ENCODE measurements around the gene ANP32A.
A peak's percentile ranks its signal among the peaks of the same experiment; 100 is the strongest.

Gene ANP32A

DNA sequence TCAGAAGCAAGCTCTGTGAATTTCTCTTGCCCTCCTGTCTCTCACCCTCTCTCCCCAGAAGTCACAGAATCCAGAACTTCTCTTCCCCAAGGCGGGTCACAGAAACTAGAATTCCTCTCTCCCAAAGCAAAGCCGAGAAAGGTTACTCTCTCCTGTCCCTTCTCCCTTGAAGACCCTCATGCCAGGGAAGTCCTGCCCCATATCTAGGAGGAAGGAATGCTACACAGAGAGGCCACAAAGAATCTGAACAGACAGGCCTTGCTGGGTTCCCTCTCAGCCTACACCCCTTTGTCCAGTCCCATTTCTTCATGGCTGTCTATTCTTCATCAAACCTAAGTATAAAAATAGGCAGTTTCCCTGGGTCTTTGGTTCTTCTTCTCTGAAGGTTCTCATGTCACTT is 29.8 kb downstream of the ANP32A start:
- POLR2A ChIA-PET = interaction anchor here (2.3 kb wide), 1 partner anchor 27 kb away, joined by 18 read pairs; no protein-coding TSS in a partner anchor

DNA sequence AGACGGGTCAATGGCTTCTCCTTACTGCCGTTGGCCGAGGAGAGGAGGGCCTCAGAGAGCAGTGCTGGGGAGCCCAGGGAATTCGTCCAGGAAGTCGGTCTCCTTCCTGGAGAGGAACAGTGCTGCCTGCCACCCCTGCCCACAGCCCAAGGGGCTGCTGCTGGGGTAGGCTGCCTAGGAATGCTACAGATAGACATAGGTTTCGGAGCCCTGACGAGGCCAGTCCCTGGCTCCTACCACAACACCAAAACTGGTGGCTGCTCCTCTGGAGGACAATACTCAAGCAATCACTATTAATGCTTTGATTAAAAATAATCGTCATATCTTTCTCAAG is 30.5 kb downstream of the ANP32A start:
- no peaks in the 10 kb centered on the region for H3K9me3 ChIP-seq (ENCODE audit: control extremely low read depth in 1 of 5, control insufficient read depth in 4 of 5, insufficient read depth in 2 of 5, low read depth in 1 of 5, low read length in 4 of 5)
- peaks cover 2 to 48% (median 8%) of the 10 kb centered on the region in 4 experiments for H3K36me3 ChIP-seq (ENCODE audit: control insufficient read depth in 4 of 4, insufficient read depth in 4 of 4, low read length in 3 of 4)
- no peaks in the 10 kb centered on the region for H3K27me3 ChIP-seq (replicated peaks in 2 of 5; ENCODE audit: control insufficient read depth in 4 of 5, insufficient read depth in 5 of 5, low read length in 4 of 5)
- DNase-seq = no peak
- 42% methylated on average over 8 of the region's 8 CpGs for WGBS (ENCODE audit: insufficient coverage)
- H3K27ac ChIP-seq (ENCODE audit: insufficient read depth in 1 of 2, low read depth in 1 of 2, low read length in 2 of 2, poor library complexity in 1 of 2, severe bottlenecking in 2 of 2) = peak overlapping the region; percentile 69 to 78
- H3K4me1 ChIP-seq (ENCODE audit: control extremely low read depth in 1 of 4, control insufficient read depth in 4 of 4, insufficient read depth in 4 of 4, low read length in 3 of 4) = peaks cover 44 to 95% (median 91%) of the 10 kb centered on the region in 4 experiments
- ChIA-PET CTCF (interaction anchor here (0.9 kb wide), 1 partner anchor 17 kb away, joined by 3 read pairs; no protein-coding TSS in a partner anchor), POLR2A (interaction anchor here (1.3 to 3.6 kb wide), 2 partner anchors 27 to 29 kb away, joined by 4 to 31 read pairs; no protein-coding TSS in a partner anchor)
- peak overlapping the region in 1 of 7 experiments; percentile 29 for H3K4me3 ChIP-seq (ENCODE audit: control insufficient read depth in 1 of 7, extremely low read depth in 1 of 7, insufficient read depth in 4 of 7, low read depth in 2 of 7, low read length in 6 of 7)

More for the DNA sequence above, 29.8 kb downstream of the ANP32A start:
- Histone ChIP-seq H3K9me3 (ENCODE audit: control extremely low read depth in 1 of 5, control insufficient read depth in 4 of 5, insufficient read depth in 2 of 5, low read depth in 1 of 5, low read length in 4 of 5) (no peaks in the 10 kb centered on the region), H3K27ac (ENCODE audit: insufficient read depth in 1 of 2, low read depth in 1 of 2, low read length in 2 of 2, poor library complexity in 1 of 2, severe bottlenecking in 2 of 2) (peak overlapping the region; percentile 69 to 78), H3K36me3 (ENCODE audit: control insufficient read depth in 4 of 4, insufficient read depth in 4 of 4, low read length in 3 of 4) (peaks cover 0 to 41% (median 5%) of the 10 kb centered on the region in 4 experiments), H3K4me1 (ENCODE audit: control extremely low read depth in 1 of 4, control insufficient read depth in 4 of 4, insufficient read depth in 4 of 4, low read length in 3 of 4) (peaks cover 43 to 95% (median 91%) of the 10 kb centered on the region in 4 experiments), H3K27me3 (replicated peaks in 2 of 5; ENCODE audit: control insufficient read depth in 4 of 5, insufficient read depth in 5 of 5, low read length in 4 of 5) (no peaks in the 10 kb centered on the region), H3K4me3 (ENCODE audit: control insufficient read depth in 1 of 7, extremely low read depth in 1 of 7, insufficient read depth in 4 of 7, low read depth in 2 of 7, low read length in 6 of 7) (peak overlapping the region in 1 of 7 experiments; percentile 19)
- CTCF ChIA-PET = interaction anchor here (1.0 kb wide), 1 partner anchor 10 kb away, joined by 3 read pairs; no protein-coding TSS in a partner anchor
- no peak for DNase-seq
- WGBS (ENCODE audit: insufficient coverage) = 100% methylated on average over 1 of the region's 2 CpGs

DNA sequence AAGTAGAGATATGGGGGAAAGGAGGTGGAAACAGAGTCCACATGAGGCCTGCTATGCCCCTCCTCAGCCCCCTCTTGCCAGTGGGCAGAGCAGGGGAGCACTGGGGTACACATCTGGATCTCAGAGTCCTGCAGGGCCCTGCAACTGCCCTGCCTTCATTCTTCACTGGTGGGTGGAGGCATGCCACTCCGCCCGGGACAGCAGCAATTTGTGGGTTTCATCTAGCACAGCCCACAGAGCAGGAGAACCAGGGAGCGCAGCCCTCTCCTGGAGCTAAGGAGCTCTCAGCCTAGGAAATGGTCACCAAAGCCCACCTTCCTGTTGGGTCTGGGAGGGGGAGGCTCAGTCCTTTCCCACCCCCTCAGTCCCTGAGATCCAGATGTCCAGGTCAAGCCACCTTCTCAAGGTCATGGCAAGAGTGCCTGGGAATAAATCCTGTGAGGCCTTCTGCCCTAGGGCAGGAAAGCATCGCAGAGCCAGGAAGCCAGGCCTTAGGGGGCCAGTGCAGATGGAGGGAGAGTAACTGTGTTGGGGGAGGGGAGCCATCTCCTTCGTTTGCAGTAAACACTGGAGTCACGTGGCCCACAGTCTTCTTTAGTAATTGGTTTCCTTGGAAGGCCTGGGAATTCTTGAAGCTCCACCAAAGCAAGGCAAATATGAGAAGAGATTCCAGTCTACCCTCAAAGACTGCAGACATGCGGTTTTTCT is 31.0 kb downstream of the ANP32A start:
- H3K9me3 ChIP-seq (ENCODE audit: control extremely low read depth in 1 of 5, control insufficient read depth in 4 of 5, insufficient read depth in 2 of 5, low read depth in 1 of 5, low read length in 4 of 5) = no peaks in the 10 kb centered on the region
- 72% methylated on average over 5 of the region's 7 CpGs for WGBS (ENCODE audit: insufficient coverage)
- H3K4me3 ChIP-seq (ENCODE audit: control insufficient read depth in 1 of 7, extremely low read depth in 1 of 7, insufficient read depth in 4 of 7, low read depth in 2 of 7, low read length in 6 of 7) = peak overlapping the region in 2 of 7 experiments; percentile 7 to 29
- H3K27me3 ChIP-seq (replicated peaks in 2 of 5; ENCODE audit: control insufficient read depth in 4 of 5, insufficient read depth in 5 of 5, low read length in 4 of 5) = no peaks in the 10 kb centered on the region
- H3K27ac ChIP-seq (ENCODE audit: insufficient read depth in 1 of 2, low read depth in 1 of 2, low read length in 2 of 2, poor library complexity in 1 of 2, severe bottlenecking in 2 of 2) = peak overlapping the region; percentile 69 to 78
- POLR2A ChIA-PET = interaction anchor here (1.3 to 3.6 kb wide), 3 partner anchors 19 to 29 kb away, joined by 4 to 31 read pairs (median 5); no protein-coding TSS in a partner anchor
- peak in 1 of 3 donors; percentile 25 for DNase-seq
- CTCF ChIA-PET = interaction anchor here (0.9 to 7.3 kb wide), 3 partner anchors 18 to 27 kb away, joined by 3 to 63 read pairs (median 6); no protein-coding TSS in a partner anchor
- peaks cover 2 to 54% (median 13%) of the 10 kb centered on the region in 4 experiments for H3K36me3 ChIP-seq (ENCODE audit: control insufficient read depth in 4 of 4, insufficient read depth in 4 of 4, low read length in 3 of 4)
- H3K4me1 ChIP-seq (ENCODE audit: control extremely low read depth in 1 of 4, control insufficient read depth in 4 of 4, insufficient read depth in 4 of 4, low read length in 3 of 4) = peaks cover 43 to 95% (median 89%) of the 10 kb centered on the region in 4 experiments

DNA sequence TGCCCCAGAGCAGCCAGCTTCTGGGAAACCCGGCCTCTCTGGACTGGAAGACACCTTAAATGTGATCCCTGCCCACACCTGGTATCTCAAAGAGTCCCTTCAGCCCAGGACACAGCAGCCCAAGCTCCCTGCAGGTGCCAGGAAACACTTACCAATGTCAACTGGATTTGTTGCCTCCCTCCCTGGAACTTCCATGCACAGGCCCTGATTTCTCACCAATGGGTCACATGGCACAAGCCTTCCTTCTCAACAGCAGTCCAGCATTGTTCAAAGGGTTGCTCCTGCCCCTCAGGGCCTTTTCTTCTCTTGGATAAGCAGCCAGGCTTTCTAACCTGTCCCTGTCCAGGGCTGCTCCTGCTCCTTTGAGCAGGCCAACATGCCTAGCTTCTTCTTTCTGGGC is 31.6 kb downstream of the ANP32A start:
- WGBS (ENCODE audit: insufficient coverage) = 100% methylated on average over 1 of the region's 1 CpG
- Histone ChIP-seq H3K27me3 (replicated peaks in 2 of 5; ENCODE audit: control insufficient read depth in 4 of 5, insufficient read depth in 5 of 5, low read length in 4 of 5) (no peaks in the 10 kb centered on the region), H3K36me3 (ENCODE audit: control insufficient read depth in 4 of 4, insufficient read depth in 4 of 4, low read length in 3 of 4) (peaks cover 2 to 59% (median 16%) of the 10 kb centered on the region in 4 experiments), H3K4me3 (ENCODE audit: control insufficient read depth in 1 of 7, extremely low read depth in 1 of 7, insufficient read depth in 4 of 7, low read depth in 2 of 7, low read length in 6 of 7) (no peak overlapping the region), H3K4me1 (ENCODE audit: control extremely low read depth in 1 of 4, control insufficient read depth in 4 of 4, insufficient read depth in 4 of 4, low read length in 3 of 4) (peaks cover 40 to 95% (median 90%) of the 10 kb centered on the region in 4 experiments), H3K9me3 (ENCODE audit: control extremely low read depth in 1 of 5, control insufficient read depth in 4 of 5, insufficient read depth in 2 of 5, low read depth in 1 of 5, low read length in 4 of 5) (no peaks in the 10 kb centered on the region), H3K27ac (ENCODE audit: insufficient read depth in 1 of 2, low read depth in 1 of 2, low read length in 2 of 2, poor library complexity in 1 of 2, severe bottlenecking in 2 of 2) (peak overlapping the region; percentile 69 to 78)
- CTCF ChIA-PET = interaction anchor here (1.0 to 7.3 kb wide), 6 partner anchors 9 to 136 kb away, joined by 3 to 63 read pairs (median 6); no protein-coding TSS in a partner anchor
- DNase-seq = no peak
- POLR2A ChIA-PET = interaction anchor here (1.3 to 3.6 kb wide), 3 partner anchors 20 to 30 kb away, joined by 4 to 31 read pairs (median 5); no protein-coding TSS in a partner anchor

DNA sequence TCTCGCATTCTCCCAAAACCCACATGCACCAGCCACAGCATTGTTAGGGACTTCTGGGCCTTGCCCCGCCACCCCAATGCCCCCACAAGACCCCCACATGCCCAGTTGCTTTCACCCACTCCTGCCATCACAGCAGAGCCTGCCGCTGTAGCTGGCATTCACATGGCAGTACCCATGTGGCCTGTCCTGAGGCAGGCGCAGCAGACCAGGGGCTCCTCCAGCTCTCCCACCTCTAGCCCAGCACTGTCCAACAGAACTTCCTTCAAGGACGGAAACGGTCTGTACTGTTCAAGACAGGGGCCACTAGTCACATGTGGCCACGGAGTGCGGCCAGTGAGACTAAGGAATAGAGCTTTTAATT is 32.5 kb downstream of the ANP32A start:
- no peak for DNase-seq
- Histone ChIP-seq H3K36me3 (ENCODE audit: control insufficient read depth in 4 of 4, insufficient read depth in 4 of 4, low read length in 3 of 4) (peaks cover 2 to 60% (median 18%) of the 10 kb centered on the region in 4 experiments), H3K27ac (ENCODE audit: insufficient read depth in 1 of 2, low read depth in 1 of 2, low read length in 2 of 2, poor library complexity in 1 of 2, severe bottlenecking in 2 of 2) (peak overlapping the region; percentile 69 to 78), H3K4me3 (ENCODE audit: control insufficient read depth in 1 of 7, extremely low read depth in 1 of 7, insufficient read depth in 4 of 7, low read depth in 2 of 7, low read length in 6 of 7) (peak overlapping the region in 5 of 7 experiments; percentile 10 to 54 (median 41)), H3K4me1 (ENCODE audit: control extremely low read depth in 1 of 4, control insufficient read depth in 4 of 4, insufficient read depth in 4 of 4, low read length in 3 of 4) (peaks cover 40 to 95% (median 93%) of the 10 kb centered on the region in 4 experiments), H3K27me3 (replicated peaks in 2 of 5; ENCODE audit: control insufficient read depth in 4 of 5, insufficient read depth in 5 of 5, low read length in 4 of 5) (no peaks in the 10 kb centered on the region), H3K9me3 (ENCODE audit: control extremely low read depth in 1 of 5, control insufficient read depth in 4 of 5, insufficient read depth in 2 of 5, low read depth in 1 of 5, low read length in 4 of 5) (no peaks in the 10 kb centered on the region)
- CTCF ChIA-PET = interaction anchor here (0.6 to 7.3 kb wide), 9 partner anchors 10 to 236 kb away, joined by 3 to 63 read pairs (median 6); partner anchors contain the start of gene ANP32A
- 63% methylated on average over 4 of the region's 8 CpGs for WGBS (ENCODE audit: insufficient coverage)
- POLR2A ChIA-PET = interaction anchor here (1.8 to 3.6 kb wide), 2 partner anchors 21 to 31 kb away, joined by 5 to 31 read pairs; no protein-coding TSS in a partner anchor

DNA sequence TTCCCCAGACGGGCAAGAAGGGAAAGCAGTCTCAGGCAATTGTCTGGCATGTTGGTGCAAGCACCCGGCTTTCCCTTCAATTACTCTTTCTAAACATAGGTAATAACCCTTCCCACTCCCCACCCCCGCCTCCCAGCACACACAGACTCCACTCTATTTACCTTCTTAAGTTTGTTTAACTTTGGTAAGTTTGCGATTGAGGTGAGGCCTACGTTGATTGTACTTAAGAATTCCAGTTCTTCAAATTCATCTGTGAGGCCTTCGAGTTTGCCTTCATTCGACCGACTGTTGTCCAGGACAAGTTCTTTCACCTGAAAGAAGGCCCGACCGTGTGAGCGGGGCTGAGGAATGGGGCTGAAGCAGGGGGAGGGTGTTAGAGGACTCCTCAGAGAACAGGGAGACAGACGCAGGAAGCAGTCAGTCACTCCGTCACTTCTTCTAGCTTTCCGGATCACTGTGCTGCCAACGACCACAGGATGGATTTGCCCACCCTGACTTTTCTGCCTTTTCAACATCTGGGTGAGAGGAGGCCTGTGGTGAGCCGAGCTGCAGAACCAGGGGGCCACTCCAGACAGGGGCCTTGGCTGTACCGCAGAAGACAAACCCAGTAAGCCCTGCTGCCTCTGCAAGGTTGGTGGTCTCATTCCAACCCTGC is 33.0 kb downstream of the ANP32A start:
- POLR2A ChIA-PET = interaction anchor here (1.8 to 3.6 kb wide), 2 partner anchors 21 to 31 kb away, joined by 5 to 31 read pairs; no protein-coding TSS in a partner anchor
- Histone ChIP-seq H3K4me3 (ENCODE audit: control insufficient read depth in 1 of 7, extremely low read depth in 1 of 7, insufficient read depth in 4 of 7, low read depth in 2 of 7, low read length in 6 of 7) (peak overlapping the region in 4 of 7 experiments; percentile 24 to 54 (median 44)), H3K27ac (ENCODE audit: insufficient read depth in 1 of 2, low read depth in 1 of 2, low read length in 2 of 2, poor library complexity in 1 of 2, severe bottlenecking in 2 of 2) (peak overlapping the region; percentile 69 to 78), H3K36me3 (ENCODE audit: control insufficient read depth in 4 of 4, insufficient read depth in 4 of 4, low read length in 3 of 4) (peaks cover 2 to 65% (median 20%) of the 10 kb centered on the region in 4 experiments), H3K4me1 (ENCODE audit: control extremely low read depth in 1 of 4, control insufficient read depth in 4 of 4, insufficient read depth in 4 of 4, low read length in 3 of 4) (peaks cover 42 to 96% (median 93%) of the 10 kb centered on the region in 4 experiments), H3K9me3 (ENCODE audit: control extremely low read depth in 1 of 5, control insufficient read depth in 4 of 5, insufficient read depth in 2 of 5, low read depth in 1 of 5, low read length in 4 of 5) (no peaks in the 10 kb centered on the region), H3K27me3 (replicated peaks in 2 of 5; ENCODE audit: control insufficient read depth in 4 of 5, insufficient read depth in 5 of 5, low read length in 4 of 5) (no peaks in the 10 kb centered on the region)
- peak in 2 of 3 donors; percentile 87 to 90 for DNase-seq
- CTCF ChIA-PET = interaction anchor here (0.6 to 7.3 kb wide), 10 partner anchors 6 to 235 kb away, joined by 3 to 63 read pairs (median 6); partner anchors contain the start of gene ANP32A
- WGBS (ENCODE audit: insufficient coverage) = 21% methylated on average over 12 of the region's 17 CpGs
